Peyer's patch (tissue), 4 donors: ENCODE data around the gene ZNF367. TPM values are rescaled to one million over a fixed set of nuclear protein-coding genes. Genes with fewer than 3 reads are reported as not detected.
"Not testable (repeated sequence)": the region's sequence is repeated elsewhere in the genome, so short reads cannot be mapped to it uniquely, and the experiment has no call there.

Experiments
- DNase-seq, 3 donors: peaks; one replicate each; pipeline ENCODE4 v3.0.0-alpha.2; 2017 to 2019
- H3K27ac ChIP-seq, 4 donors: fragments of 200-600 bp; sonication (generic); one replicate each; pipeline ENCODE4 v1.5.1; 2016 to 2019
- H3K27me3 ChIP-seq, 2 donors: fragments of 200-600 bp; sonication (generic); one replicate each; pipeline ENCODE4 v1.5.1; 2019
- H3K36me3 ChIP-seq, 3 donors: fragments of 200-600 bp; sonication (generic); one replicate each; pipeline ENCODE4 v1.5.1; 2016 to 2019
- H3K4me1 ChIP-seq, 4 donors: fragments of 200-600 bp; sonication (generic); one replicate each; pipeline ENCODE4 v1.5.1; 2016 to 2019
- H3K4me3 ChIP-seq, 4 donors: fragments of 200-600 bp; sonication (generic); 1 replicate in 3 of 4; 2 replicates in 1 of 4; pipeline ENCODE4 v1.5.1; 2016 to 2019; ENCODE audit warnings: mild to moderate bottlenecking in 1 of 4
- H3K9me3 ChIP-seq, 4 donors: fragments of 200-600 bp; sonication (generic); one replicate each; pipeline ENCODE4 v1.5.1; 2016 to 2019; ENCODE audit warnings: mild to moderate bottlenecking in 1 of 4
- CTCF ChIP-seq, 6 experiments: fragments of 450-650 bp in 4 of 6; fragments of 200-600 bp in 2 of 6; sonication (generic) in 1 of 6; IDR thresholded peaks; one replicate each; pipeline ENCODE4 v1.5.1; 2017 to 2019; ENCODE audit warnings: antibody characterized with exemption in 6 of 6, mild to moderate bottlenecking in 3 of 6, moderate library complexity in 1 of 6
- POLR2A ChIP-seq, 2 donors: fragments of 450-650 bp; IDR thresholded peaks; one replicate each; pipeline ENCODE4 v1.5.1; 2017; ENCODE audit warnings: antibody characterized with exemption in 2 of 2, mild to moderate bottlenecking in 2 of 2, moderate library complexity in 2 of 2
- total RNA-seq, 4 donors: library from RNA; depleted of rRNA; stranded (reverse); fragments of >200 nt; gene quantifications; one replicate each; pipeline ENCODE4 v1.1.0, GENCODE V29; 2016

Gene ZNF367
- total RNA-seq, 4 donors from 2014 or later: 1.5 to 7.4 (median 3.4) TPM

GRCh38 chr9:96381696-96382095 lies 36.5 kb downstream of the ZNF367 start:
- Histone ChIP-seq H3K4me3 (peak overlapping the region in 2 of 4 donors; percentile 24 to 97), H3K27ac (no peak overlapping the region)

GRCh38 chr9:96381125-96381524 lies 37.0 kb downstream of the ZNF367 start:
- TF ChIP-seq POLR2A (IDR thresholded peaks at IDR 0.05) (no peak), CTCF (IDR thresholded peaks at IDR 0.05) (no peak)
- no peaks in the 10 kb centered on the region for H3K36me3 ChIP-seq
- H3K27me3 ChIP-seq: no peaks in the 10 kb centered on the region
- peak overlapping the region in 1 of 4 donors; percentile 97 for H3K4me3 ChIP-seq
- H3K27ac ChIP-seq: no peak overlapping the region
- peaks cover 0 to 46% (median 0%) of the 10 kb centered on the region in 4 donors for H3K4me1 ChIP-seq
- no peak for DNase-seq
- H3K9me3 ChIP-seq: no peaks in the 10 kb centered on the region

More at GRCh38 chr9:96381696-96382095, 36.5 kb downstream of the ZNF367 start:
- Histone ChIP-seq H3K36me3 (no peaks in the 10 kb centered on the region), H3K27me3 (no peaks in the 10 kb centered on the region), H3K9me3 (no peaks in the 10 kb centered on the region), H3K4me1 (peaks cover 0 to 46% (median 0%) of the 10 kb centered on the region in 4 donors)
- no peak for DNase-seq
- TF ChIP-seq POLR2A (IDR thresholded peaks at IDR 0.05): no peak
- no peak for TF ChIP-seq CTCF (IDR thresholded peaks at IDR 0.05)

GRCh38 chr9:96379461-96379860 lies 38.7 kb downstream of the ZNF367 start:
- no peaks in the 10 kb centered on the region for H3K36me3 ChIP-seq
- no peaks in the 10 kb centered on the region for H3K9me3 ChIP-seq
- TF ChIP-seq CTCF (IDR thresholded peaks at IDR 0.05): no peak
- no peak for TF ChIP-seq POLR2A (IDR thresholded peaks at IDR 0.05)
- peaks cover 0 to 44% (median 0%) of the 10 kb centered on the region in 4 donors for H3K4me1 ChIP-seq
- H3K27ac ChIP-seq: no peak overlapping the region
- no peak overlapping the region for H3K4me3 ChIP-seq
- DNase-seq: no peak
- no peaks in the 10 kb centered on the region for H3K27me3 ChIP-seq

GRCh38 chr9:96378187-96378586 lies 40.0 kb downstream of the ZNF367 start:
- Histone ChIP-seq H3K27ac (peak overlapping the region in 1 of 4 donors; percentile 37), H3K4me3 (no peak overlapping the region), H3K4me1 (peaks cover 0 to 37% (median 0%) of the 10 kb centered on the region in 4 donors), H3K9me3 (no peaks in the 10 kb centered on the region), H3K27me3 (no peaks in the 10 kb centered on the region), H3K36me3 (no peaks in the 10 kb centered on the region)
- TF ChIP-seq POLR2A (IDR thresholded peaks at IDR 0.05) (no peak), CTCF (IDR thresholded peaks at IDR 0.05) (no peak)
- no peak for DNase-seq

- H3K4me3 ChIP-seq: no peak overlapping the region
- peak overlapping the region in 2 of 4 donors; percentile 37 to 65 for H3K27ac ChIP-seq
- no peaks in the 10 kb centered on the region for H3K27me3 ChIP-seq
- DNase-seq: peak in 1 of 3 donors; percentile 56
- TF ChIP-seq POLR2A (IDR thresholded peaks at IDR 0.05): no peak
- no peak for TF ChIP-seq CTCF (IDR thresholded peaks at IDR 0.05)
- H3K4me1 ChIP-seq: peaks cover 0 to 35% (median 0%) of the 10 kb centered on the region in 4 donors
- no peaks in the 10 kb centered on the region for H3K36me3 ChIP-seq
- no peaks in the 10 kb centered on the region for H3K9me3 ChIP-seq
Measured at GRCh38 chr9:96376891-96377874, 41.0 kb downstream of the ZNF367 start.

GRCh38 chr9:96375507-96375906 lies 42.7 kb downstream of the ZNF367 start:
- H3K4me1 ChIP-seq: peaks cover 0 to 22% (median 0%) of the 10 kb centered on the region in 4 donors
- not testable (repeated sequence) for H3K27me3 ChIP-seq, H3K27ac ChIP-seq, H3K36me3 ChIP-seq, H3K9me3 ChIP-seq, H3K4me3 ChIP-seq, DNase-seq
